Common myeloid progenitor, CD34-positive (primary cell): Measurements from ENCODE around the gene SLC43A2.
A peak's percentile ranks its signal among the peaks of the same experiment; 100 is the strongest.
"Not testable (repeated sequence)": the region's sequence is repeated elsewhere in the genome, so short reads cannot be mapped to it uniquely, and the experiment has no call there.

Experiments
- CTCF ChIA-PET: fragments of 350-600 bp; sonication (Branson Sonifier 250); formaldehyde crosslinking; loops from one replicate; lab custom pipeline; 2021; ENCODE audit warnings: antibody characterized with exemption; lab: Charles Lee
- POLR2A ChIA-PET: fragments of 350-600 bp; sonication (Branson Sonifier 250); formaldehyde crosslinking; loops from one replicate; lab custom pipeline; 2021; ENCODE audit warnings: antibody characterized with exemption; lab: Charles Lee
- DNase-seq, 3 donors: peaks; one replicate each; pipeline versions ENCODE4 v3.0.0 to v3.0.0-alpha.2; 2013
- H3K27ac ChIP-seq, 2 experiments: 1 replicate in 1 of 2; 2 replicates in 1 of 2; pipeline ENCODE4 v1.7.0; 2013; ENCODE audit warnings: inconsistent platforms in 2 of 2, low read length in 2 of 2, mild to moderate bottlenecking in 2 of 2, low read depth in 1 of 2, moderate library complexity in 1 of 2; ENCODE audit not compliant: severe bottlenecking in 2 of 2, insufficient read depth in 1 of 2, poor library complexity in 1 of 2
- H3K27me3 ChIP-seq, 5 experiments: replicated peaks in 2 of 5; 1 replicate in 3 of 5; 2 replicates in 2 of 5; pipeline versions ENCODE4 v1.6.1 to v1.7.0; 2013; ENCODE audit warnings: low read length in 4 of 5, mild to moderate bottlenecking in 2 of 5, moderate library complexity in 2 of 5, inconsistent platforms in 1 of 5; ENCODE audit not compliant: insufficient read depth in 5 of 5, control insufficient read depth in 4 of 5
- H3K36me3 ChIP-seq, 4 experiments: 1 replicate in 2 of 4; 2 replicates in 2 of 4; pipeline versions ENCODE4 v1.6.1 to v1.7.0; 2013; ENCODE audit warnings: low read length in 3 of 4, control low read depth in 1 of 4, mild to moderate bottlenecking in 1 of 4; ENCODE audit not compliant: control insufficient read depth in 4 of 4, insufficient read depth in 4 of 4
- H3K4me1 ChIP-seq, 4 experiments: 1 replicate in 3 of 4; 2 replicates in 1 of 4; pipeline versions ENCODE4 v1.6.1 to v1.7.1; 2013; ENCODE audit warnings: low read length in 3 of 4, mild to moderate bottlenecking in 3 of 4, control low read depth in 1 of 4, inconsistent platforms in 1 of 4, moderate library complexity in 1 of 4; ENCODE audit not compliant: control insufficient read depth in 4 of 4, insufficient read depth in 4 of 4; ENCODE audit errors: control extremely low read depth in 1 of 4
- H3K4me3 ChIP-seq, 7 experiments: 1 replicate in 4 of 7; 2 replicates in 3 of 7; pipeline versions ENCODE4 v1.5.1 to v1.7.0; 2013; ENCODE audit warnings: mild to moderate bottlenecking in 7 of 7, low read length in 6 of 7, moderate library complexity in 6 of 7, inconsistent platforms in 2 of 7, low read depth in 2 of 7, control low read depth in 1 of 7; ENCODE audit not compliant: insufficient read depth in 4 of 7, control insufficient read depth in 1 of 7; ENCODE audit errors: extremely low read depth in 1 of 7
- H3K9me3 ChIP-seq, 5 experiments: 1 replicate in 4 of 5; 2 replicates in 1 of 5; pipeline versions ENCODE4 v1.6.1 to v1.7.1; 2013; ENCODE audit warnings: low read length in 4 of 5, mild to moderate bottlenecking in 2 of 5, inconsistent platforms in 1 of 5, low read depth in 1 of 5, moderate library complexity in 1 of 5; ENCODE audit not compliant: control insufficient read depth in 4 of 5, insufficient read depth in 2 of 5; ENCODE audit errors: control extremely low read depth in 1 of 5
- WGBS: methylation state at CpG from one replicate; pipeline ENCODE4 v1.1.5; 2013; ENCODE audit not compliant: insufficient coverage; 5-methylcytosine and 5-hydroxymethylcytosine counted together

The SLC43A2 gene

DNA sequence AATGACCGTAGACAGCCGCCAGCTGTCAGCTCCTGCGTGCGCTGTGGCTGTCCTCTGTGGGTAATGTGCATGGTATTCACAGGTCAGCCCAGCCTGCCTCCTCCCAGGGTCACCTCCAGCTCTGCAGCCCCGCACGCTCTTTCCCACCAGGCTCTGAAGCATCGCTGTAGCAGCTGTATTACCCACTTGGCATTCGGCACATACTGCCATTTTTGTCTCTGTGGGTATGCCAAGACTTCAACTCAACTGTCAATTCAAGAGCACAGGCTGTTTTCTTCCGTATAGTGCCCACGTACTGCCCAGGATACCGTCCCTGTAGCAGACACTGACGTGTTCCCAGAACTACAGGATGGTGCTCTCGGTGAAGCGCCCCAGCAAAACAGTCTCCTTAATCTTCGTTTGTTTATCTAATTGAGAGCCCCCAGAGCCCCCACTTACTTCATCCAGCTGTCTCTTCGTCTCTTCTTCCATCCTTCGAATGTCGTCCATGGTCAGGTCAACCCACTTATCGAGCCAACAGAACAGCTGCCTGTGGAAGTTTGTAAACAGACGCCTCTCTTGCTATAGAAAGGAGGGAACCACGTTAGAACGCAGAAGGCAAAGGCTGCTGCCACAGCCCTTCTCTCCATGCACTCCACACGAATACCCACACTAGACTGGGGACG lies 94.8 kb downstream of the SLC43A2 start:
- Histone ChIP-seq H3K4me3 (no peak overlapping the region), H3K27ac (no peak overlapping the region), H3K36me3 (peaks cover 16 to 64% (median 41%) of the 10 kb centered on the region in 4 experiments), H3K9me3 (no peaks in the 10 kb centered on the region), H3K27me3 (no peaks in the 10 kb centered on the region), H3K4me1 (no peaks in the 10 kb centered on the region)
- ChIA-PET CTCF (interaction anchor here (0.6 to 1.9 kb wide), 11 partner anchors 10 to 257 kb away, joined by 3 to 11 read pairs (median 4); partner anchors contain the start of genes INPP5K and SLC43A2), POLR2A (interaction anchor here (0.8 kb wide), 1 partner anchor 169 kb away, joined by 3 read pairs; no protein-coding TSS in a partner anchor)
- WGBS, result 95% methylated on average over 23 of the region's 24 CpGs
- no peak for DNase-seq

- ChIA-PET POLR2A (interaction anchor here (0.8 kb wide), 1 partner anchor 168 kb away, joined by 3 read pairs; no protein-coding TSS in a partner anchor), CTCF (interaction anchor here (0.6 to 1.9 kb wide), 13 partner anchors 10 to 256 kb away, joined by 3 to 11 read pairs (median 4); partner anchors contain the start of gene INPP5K)
- peak; percentile 54 to 72 (median 70) for DNase-seq
- 85% methylated on average over 10 of the region's 10 CpGs for WGBS
- H3K27ac ChIP-seq, result no peak overlapping the region
- no peaks in the 10 kb centered on the region for H3K9me3 ChIP-seq
- H3K27me3 ChIP-seq, result no peaks in the 10 kb centered on the region
- no peak overlapping the region for H3K4me3 ChIP-seq
- peaks cover 13 to 60% (median 37%) of the 10 kb centered on the region in 4 experiments for H3K36me3 ChIP-seq
- H3K4me1 ChIP-seq, result no peaks in the 10 kb centered on the region
Measured at GRCh38 chr17:1532836-1533602, 95.6 kb downstream of the SLC43A2 start.

GRCh38 chr17:1529863-1530262 lies 98.8 kb downstream of the SLC43A2 start:
- POLR2A ChIA-PET, result no interaction called here
- no CpG with 5 or more reads among the region's 2 CpGs for WGBS

DNA sequence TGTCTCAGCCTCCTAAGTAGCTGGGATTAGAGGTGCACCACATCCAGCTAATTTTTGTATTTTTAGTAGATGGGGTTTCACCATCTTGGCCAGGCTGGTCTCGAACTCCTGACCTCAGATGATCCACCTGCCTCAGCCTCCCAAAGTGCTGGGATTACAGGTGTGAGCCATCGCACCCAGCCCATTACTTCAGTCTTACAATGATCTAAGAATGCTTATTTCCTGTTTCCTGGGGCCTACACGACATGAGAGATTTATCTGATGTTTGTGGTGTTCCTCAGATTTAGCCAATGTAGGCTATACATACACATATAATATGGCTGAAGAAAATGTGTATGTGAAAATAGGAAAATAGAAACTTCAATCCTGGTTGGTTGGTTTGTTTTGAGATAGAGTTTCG lies 101.8 kb downstream of the SLC43A2 start:
- WGBS, result 100% methylated on average over 2 of the region's 4 CpGs
- CTCF ChIA-PET, result interaction anchor here (0.8 kb wide), 1 partner anchor 168 kb away, joined by 3 read pairs; no protein-coding TSS in a partner anchor
- DNase-seq, POLR2A ChIA-PET, H3K4me1 ChIP-seq, H3K27me3 ChIP-seq, H3K9me3 ChIP-seq, H3K27ac ChIP-seq, H3K4me3 ChIP-seq: not testable (repeated sequence)
- H3K36me3 ChIP-seq, result peaks cover 0 to 37% (median 17%) of the 10 kb centered on the region in 4 experiments

More at GRCh38 chr17:1529863-1530262, 98.8 kb downstream of the SLC43A2 start:
- H3K27me3 ChIP-seq, result no peaks in the 10 kb centered on the region
- H3K27ac ChIP-seq, result no peak overlapping the region
- H3K4me3 ChIP-seq, result no peak overlapping the region
- no peaks in the 10 kb centered on the region for H3K4me1 ChIP-seq
- peaks cover 7 to 57% (median 27%) of the 10 kb centered on the region in 4 experiments for H3K36me3 ChIP-seq
- H3K9me3 ChIP-seq, result no peaks in the 10 kb centered on the region
- no peak for DNase-seq
- CTCF ChIA-PET, result interaction anchor here (1.4 kb wide), 1 partner anchor 168 kb away, joined by 3 read pairs; no protein-coding TSS in a partner anchor

DNA sequence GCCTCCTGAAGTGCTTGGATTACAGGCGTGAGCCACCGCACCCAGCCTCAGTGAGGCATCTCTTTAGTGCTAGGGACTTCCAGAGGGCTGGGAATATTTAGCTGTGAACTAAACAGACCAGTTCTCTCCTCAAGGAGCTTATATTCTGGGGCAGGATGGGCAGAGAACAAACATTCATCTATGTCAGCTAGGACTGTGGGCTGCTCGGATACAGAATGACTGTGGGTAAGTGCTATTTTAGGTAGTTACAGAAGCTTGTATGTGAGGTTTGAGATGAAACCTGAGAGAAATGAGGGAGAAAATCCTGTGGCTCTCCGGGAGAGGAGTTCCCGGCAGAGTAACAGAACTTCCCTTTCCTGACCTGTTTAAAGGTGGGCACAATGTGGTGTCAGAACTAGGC lies 106.0 kb downstream of the SLC43A2 start:
- H3K36me3 ChIP-seq, result peaks cover 10 to 49% (median 16%) of the 10 kb centered on the region in 4 experiments

DNA sequence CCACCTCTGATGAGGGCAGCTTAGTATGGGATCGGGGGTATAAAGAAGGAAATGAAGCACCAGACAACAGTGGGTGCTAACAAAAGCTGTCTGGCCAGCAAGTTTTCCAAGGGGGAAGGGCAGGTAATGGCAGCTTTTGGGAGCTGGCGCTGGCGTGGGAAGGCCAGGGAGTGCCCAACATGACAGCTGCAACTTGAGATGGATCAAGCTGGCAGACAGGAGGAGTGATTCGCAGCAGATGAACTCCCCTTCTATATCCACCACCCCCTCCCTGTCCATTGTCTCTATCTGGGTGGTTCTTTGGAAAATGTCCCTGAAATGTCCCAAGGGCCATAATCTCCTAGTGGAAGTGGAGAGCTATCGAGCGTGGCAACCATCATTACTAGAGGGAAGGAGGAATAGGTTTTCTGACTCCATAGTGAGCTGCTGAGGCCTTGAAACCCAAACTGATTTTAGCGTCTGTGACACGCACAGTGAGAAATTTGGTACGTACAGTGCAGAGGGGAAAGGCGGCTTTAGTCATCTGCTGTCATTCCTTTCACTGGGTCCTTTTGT lies 107.5 kb downstream of the SLC43A2 start:
- no peaks in the 10 kb centered on the region for H3K27me3 ChIP-seq
- H3K4me1 ChIP-seq, result peaks cover 3 to 9% (median 7%) of the 10 kb centered on the region in 4 experiments
- no peaks in the 10 kb centered on the region for H3K9me3 ChIP-seq
- CTCF ChIA-PET, result interaction anchor here (1.1 to 2.5 kb wide), 3 partner anchors 12 to 109 kb away, joined by 3 to 7 read pairs (median 5); no protein-coding TSS in a partner anchor
- H3K36me3 ChIP-seq, result peaks cover 10 to 44% (median 16%) of the 10 kb centered on the region in 4 experiments
- no peak overlapping the region for H3K27ac ChIP-seq
- POLR2A ChIA-PET, result no interaction called here
- no peak overlapping the region for H3K4me3 ChIP-seq
- 98% methylated on average over 7 of the region's 10 CpGs for WGBS
- no peak for DNase-seq

More for the DNA sequence above, 106.0 kb downstream of the SLC43A2 start:
- WGBS, result 96% methylated on average over 4 of the region's 5 CpGs
- H3K27ac ChIP-seq, result no peak overlapping the region
- no peak for DNase-seq
- CTCF ChIA-PET, result no interaction called here
- POLR2A ChIA-PET, result interaction anchor here (0.7 kb wide), 1 partner anchor 183 kb away, joined by 3 read pairs; no protein-coding TSS in a partner anchor
- no peaks in the 10 kb centered on the region for H3K27me3 ChIP-seq
- H3K4me3 ChIP-seq, result no peak overlapping the region
- H3K4me1 ChIP-seq, result peaks cover 1 to 2% (median 2%) of the 10 kb centered on the region in 4 experiments
- no peaks in the 10 kb centered on the region for H3K9me3 ChIP-seq
